GM19467 (cell line): ENCODE data around the gene SLC2A13.
"Not testable (repeated sequence)": the region's sequence is repeated elsewhere in the genome, so short reads cannot be mapped to it uniquely, and the experiment has no call there.

Experiments used
- ATAC-seq: cut with Tn5 transposase; IDR thresholded peaks from one replicate; pipeline ENCODE4 v1.9.1; 2021; ENCODE audit warnings: mild to moderate bottlenecking, moderate library complexity; ENCODE audit not compliant: unreplicated experiment

Gene SLC2A13

GRCh38 chr12:39935839-39936238 is 170.0 kb downstream of the SLC2A13 start:
- no peak for ATAC-seq

GRCh38 chr12:39935275-39935674 is 170.6 kb downstream of the SLC2A13 start:
- ATAC-seq, result no peak

GRCh38 chr12:39931857-39932256 is 174.0 kb downstream of the SLC2A13 start:
- no peak for ATAC-seq

- ATAC-seq, result no peak
Observed at GRCh38 chr12:39931231-39931630, 174.7 kb downstream of the SLC2A13 start.

- ATAC-seq, result no peak
Observed at GRCh38 chr12:39930101-39930500, 175.8 kb downstream of the SLC2A13 start.

GRCh38 chr12:39928181-39928899 is 177.5 kb downstream of the SLC2A13 start:
- ATAC-seq, result no peak

GRCh38 chr12:39923364-39923763 is 182.5 kb downstream of the SLC2A13 start:
- no peak for ATAC-seq

- not testable (repeated sequence) for ATAC-seq
Observed at GRCh38 chr12:39922598-39922997, 183.3 kb downstream of the SLC2A13 start.

- no peak for ATAC-seq
Observed at GRCh38 chr12:39920647-39921046, 185.2 kb downstream of the SLC2A13 start.

- no peak for ATAC-seq
Observed at GRCh38 chr12:39920222-39920621, 185.7 kb downstream of the SLC2A13 start.

- ATAC-seq, result no peak
Observed at GRCh38 chr12:39919790-39920189, 186.1 kb downstream of the SLC2A13 start.

GRCh38 chr12:39915249-39915648 is 190.6 kb downstream of the SLC2A13 start:
- ATAC-seq, result no peak

GRCh38 chr12:39912211-39912980 is 193.5 kb downstream of the SLC2A13 start:
- ATAC-seq, result no peak

- ATAC-seq, result no peak
Observed at GRCh38 chr12:39906237-39906636, 199.6 kb downstream of the SLC2A13 start.

- no peak for ATAC-seq
Observed at GRCh38 chr12:39905152-39905551, 200.7 kb downstream of the SLC2A13 start.

- no peak for ATAC-seq
Observed at GRCh38 chr12:39902821-39903220, 203.1 kb downstream of the SLC2A13 start.

GRCh38 chr12:39897315-39897714 is 208.6 kb downstream of the SLC2A13 start:
- no peak for ATAC-seq

GRCh38 chr12:39893388-39893787 is 212.5 kb downstream of the SLC2A13 start:
- ATAC-seq, result not testable (repeated sequence)

GRCh38 chr12:39892146-39892545 is 213.7 kb downstream of the SLC2A13 start:
- no peak for ATAC-seq

GRCh38 chr12:39887856-39888255 is 218.0 kb downstream of the SLC2A13 start:
- ATAC-seq, result no peak

GRCh38 chr12:39886106-39886505 is 219.8 kb downstream of the SLC2A13 start:
- no peak for ATAC-seq

GRCh38 chr12:39884616-39885125 is 221.2 kb downstream of the SLC2A13 start:
- ATAC-seq, result no peak
